Tibial nerve (tissue), 4 donors: ENCODE data around the gene CENPL. TPM values are rescaled to one million over a fixed set of nuclear protein-coding genes. Genes with fewer than 3 reads are reported as not detected.

ENCODE experiments used
- DNase-seq, 2 donors: peaks; one replicate each; pipeline ENCODE4 v3.0.0-alpha.2; 2019; ENCODE audit warnings: low spot score in 2 of 2
- H3K27ac ChIP-seq, 4 donors: fragments of 200-600 bp; sonication (generic) in 3 of 4; one replicate each; pipeline ENCODE4 v1.5.1; 2017 to 2019; ENCODE audit warnings: mild to moderate bottlenecking in 1 of 4
- H3K27me3 ChIP-seq, 2 donors: fragments of 200-600 bp; sonication (generic) in 1 of 2; one replicate each; pipeline versions ENCODE4 v1.5.1 to v1.6.0; 2017 to 2019
- H3K36me3 ChIP-seq, 3 donors: fragments of 200-600 bp; sonication (generic); one replicate each; pipeline ENCODE4 v1.5.1; 2018 to 2019
- H3K4me1 ChIP-seq, 4 donors: fragments of 200-600 bp; sonication (generic) in 3 of 4; one replicate each; pipeline ENCODE4 v1.5.1; 2017 to 2019
- H3K4me3 ChIP-seq, 4 donors: fragments of 200-600 bp; sonication (generic) in 3 of 4; one replicate each; pipeline ENCODE4 v1.5.1; 2017 to 2019; ENCODE audit warnings: mild to moderate bottlenecking in 1 of 4, moderate library complexity in 1 of 4
- H3K9me3 ChIP-seq, 4 donors: fragments of 200-600 bp; sonication (generic) in 3 of 4; one replicate each; pipeline ENCODE4 v1.5.1; 2017 to 2019
- EP300 ChIP-seq, 2 donors: sonication (generic); formaldehyde crosslinking; IDR thresholded peaks; one replicate each; pipeline ENCODE4 v1.6.1; 2017; ENCODE audit warnings: antibody characterized with exemption in 2 of 2, mild to moderate bottlenecking in 1 of 2
- POLR2A ChIP-seq, 2 donors: fragments of 450-650 bp; IDR thresholded peaks; one replicate each; pipeline ENCODE4 v1.6.1; 2017; ENCODE audit warnings: antibody characterized with exemption in 2 of 2, mild to moderate bottlenecking in 2 of 2, moderate library complexity in 2 of 2
- WGBS, 2 donors: methylation state at CpG; one replicate each; pipeline ENCODE4 v1.1.5; 2018; 5-methylcytosine and 5-hydroxymethylcytosine counted together
- total RNA-seq, 4 donors: library from RNA; depleted of rRNA; stranded (reverse); fragments of >200 nt; gene quantifications; one replicate each; pipeline ENCODE4 v1.1.0, GENCODE V29; 2016
- TF ChIP-seq, protein P1 (sequence below), 5 experiments: fragments of 200-600 bp in 3 of 5; fragments of 450-650 bp in 2 of 5; sonication (generic) in 3 of 5; IDR thresholded peaks; one replicate each; pipeline ENCODE4 v1.5.1; 2016 to 2019; ENCODE audit warnings: antibody characterized with exemption in 5 of 5, mild to moderate bottlenecking in 3 of 5, moderate library complexity in 2 of 5

The CENPL gene
- total RNA-seq, 4 donors from 2014 or later, result 4.2 to 8.1 (median 5.1) TPM

DNA sequence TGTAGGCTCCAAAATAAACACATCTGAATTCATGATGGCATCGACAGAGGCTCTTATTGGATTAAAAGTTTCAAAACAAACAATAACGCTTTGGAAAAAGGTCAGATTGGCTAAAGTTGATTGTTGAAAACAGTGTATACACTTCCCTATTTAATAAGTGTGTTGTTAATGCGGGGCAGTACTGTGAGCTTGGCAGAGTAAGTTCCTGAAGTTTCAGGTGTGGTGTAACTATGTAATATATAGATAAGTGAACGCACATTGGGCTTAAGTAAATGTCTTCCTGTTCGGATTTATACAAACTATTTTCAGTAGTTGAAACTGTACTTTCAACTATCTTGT, 44.3 kb upstream of the CENPL start:
- H3K9me3 ChIP-seq, result no peaks in the 10 kb centered on the region
- no peaks in the 10 kb centered on the region for H3K27me3 ChIP-seq
- H3K27ac ChIP-seq, result peak overlapping the region; percentile 94 to 96 (median 95)
- no peak for DNase-seq
- peaks cover 0 to 52% (median 23%) of the 10 kb centered on the region in 4 donors for H3K4me1 ChIP-seq
- peak overlapping the region; percentile 66 to 98 (median 82) for H3K4me3 ChIP-seq
- TF ChIP-seq POLR2A (IDR thresholded peaks at IDR 0.05), result no peak
- TF ChIP-seq EP300 (IDR thresholded peaks at IDR 0.05), result no peak
- TF ChIP-seq, protein P1, sequence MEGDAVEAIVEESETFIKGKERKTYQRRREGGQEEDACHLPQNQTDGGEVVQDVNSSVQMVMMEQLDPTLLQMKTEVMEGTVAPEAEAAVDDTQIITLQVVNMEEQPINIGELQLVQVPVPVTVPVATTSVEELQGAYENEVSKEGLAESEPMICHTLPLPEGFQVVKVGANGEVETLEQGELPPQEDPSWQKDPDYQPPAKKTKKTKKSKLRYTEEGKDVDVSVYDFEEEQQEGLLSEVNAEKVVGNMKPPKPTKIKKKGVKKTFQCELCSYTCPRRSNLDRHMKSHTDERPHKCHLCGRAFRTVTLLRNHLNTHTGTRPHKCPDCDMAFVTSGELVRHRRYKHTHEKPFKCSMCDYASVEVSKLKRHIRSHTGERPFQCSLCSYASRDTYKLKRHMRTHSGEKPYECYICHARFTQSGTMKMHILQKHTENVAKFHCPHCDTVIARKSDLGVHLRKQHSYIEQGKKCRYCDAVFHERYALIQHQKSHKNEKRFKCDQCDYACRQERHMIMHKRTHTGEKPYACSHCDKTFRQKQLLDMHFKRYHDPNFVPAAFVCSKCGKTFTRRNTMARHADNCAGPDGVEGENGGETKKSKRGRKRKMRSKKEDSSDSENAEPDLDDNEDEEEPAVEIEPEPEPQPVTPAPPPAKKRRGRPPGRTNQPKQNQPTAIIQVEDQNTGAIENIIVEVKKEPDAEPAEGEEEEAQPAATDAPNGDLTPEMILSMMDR (IDR thresholded peaks at IDR 0.05), result no peak
- 2 to 3% methylated on average over 5 of the region's 5 CpGs for WGBS, 2 donors
- peaks cover 0 to 61% (median 15%) of the 10 kb centered on the region in 3 donors for H3K36me3 ChIP-seq

DNA sequence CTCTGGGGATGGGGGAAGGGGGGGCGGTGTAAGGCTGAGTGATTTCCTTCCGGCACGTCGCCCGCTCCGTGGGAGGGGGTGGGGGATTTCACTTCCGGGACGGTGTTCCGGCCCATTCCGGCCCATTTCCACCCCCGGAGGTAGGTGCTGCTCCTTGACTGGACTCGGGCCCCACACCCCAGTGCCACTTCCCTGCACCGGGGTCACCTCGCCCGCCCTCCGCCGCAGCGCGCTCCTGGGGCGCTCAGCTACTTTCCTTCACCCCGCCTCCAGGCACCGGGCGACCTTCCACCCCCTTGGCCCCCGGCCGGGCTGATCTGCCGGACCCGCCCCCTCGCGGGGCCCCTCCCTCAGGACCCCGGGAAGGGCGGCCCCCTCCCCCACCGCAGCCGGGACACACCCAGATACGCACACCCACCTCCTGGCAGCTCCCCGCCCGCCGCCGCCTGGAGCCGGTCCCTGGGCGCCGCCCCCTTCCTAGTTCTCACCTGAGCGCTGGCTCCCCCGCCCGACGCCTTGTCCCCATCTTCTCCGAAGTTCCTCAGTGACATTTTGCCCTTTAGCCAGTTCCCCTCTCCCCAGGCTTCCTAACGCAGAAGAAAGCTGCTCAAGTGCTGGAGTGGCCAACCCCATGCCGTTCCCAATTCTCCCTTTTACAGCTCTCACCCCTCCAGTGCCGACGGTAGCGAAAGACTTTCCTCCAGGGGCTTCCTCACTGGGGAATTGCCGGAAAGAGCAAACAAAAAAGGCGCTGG, 43.8 kb upstream of the CENPL start, which contains the start of gene ZBTB37:
TSS of gene ZBTB37 (plus strand) at position 115 of the 755 bp plus-strand sequence. CDS start 1,846 bp downstream, outside the sequence.
- Histone ChIP-seq H3K9me3 (no peaks in the 10 kb centered on the region), H3K4me3 (peak within 1 kb of the TSS; percentile 66 to 98 (median 82)), H3K36me3 (peaks cover 0 to 61% (median 17%) of the 10 kb centered on the region in 3 donors), H3K27me3 (no peaks in the 10 kb centered on the region), H3K27ac (peak within 1 kb of the TSS; percentile 94 to 96 (median 95)), H3K4me1 (peaks cover 0 to 52% (median 23%) of the 10 kb centered on the region in 4 donors)
- peak; percentile 70 to 72 for DNase-seq
- WGBS, 2 donors, result 0 to 1% methylated on average over 25 to 38 of the region's 53 CpGs
- TF ChIP-seq EP300 (IDR thresholded peaks at IDR 0.05), result peak in 1 of 2 donors; percentile 17
- TF ChIP-seq, protein P1 (IDR thresholded peaks at IDR 0.05), result no peak
- TF ChIP-seq POLR2A (IDR thresholded peaks at IDR 0.05), result no peak

DNA sequence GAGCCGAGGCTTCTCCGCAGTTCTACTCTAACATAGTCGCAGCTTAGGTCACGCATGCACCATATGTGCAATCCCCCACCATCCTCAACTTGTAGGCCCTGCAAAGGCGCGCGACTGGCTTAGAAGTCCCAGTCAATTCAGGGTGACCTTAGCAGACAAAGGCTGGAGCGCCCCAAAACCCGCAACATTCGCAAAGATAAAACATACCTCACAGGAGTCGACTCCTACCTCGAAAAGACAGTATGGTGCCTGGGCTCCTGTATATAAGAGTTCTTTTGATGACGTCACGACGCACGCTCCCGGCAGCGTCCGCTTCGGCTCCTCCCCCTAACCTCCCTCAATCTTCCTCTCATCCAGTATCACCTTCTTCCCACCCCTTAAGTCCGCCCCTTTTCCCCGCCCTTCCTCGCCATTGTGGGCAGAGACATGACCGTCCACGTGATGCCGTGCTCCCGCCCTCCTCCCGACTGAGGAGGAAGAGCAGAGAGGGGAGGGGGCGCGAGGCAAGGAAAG, 43.1 kb upstream of the CENPL start, which contains the start of gene GAS5:
TSS of gene GAS5 (minus strand) at position 237 of the 513 bp plus-strand sequence.
- peaks cover 0 to 52% (median 23%) of the 10 kb centered on the region in 4 donors for H3K4me1 ChIP-seq
- H3K27me3 ChIP-seq, result no peaks in the 10 kb centered on the region
- DNase-seq, result peak; percentile 99 to 100
- TF ChIP-seq, protein P1 (IDR thresholded peaks at IDR 0.05), result peak in 1 of 5 experiments; percentile 34
- TF ChIP-seq POLR2A (IDR thresholded peaks at IDR 0.05), result peak; percentile 98 to 99
- TF ChIP-seq EP300 (IDR thresholded peaks at IDR 0.05), result peak; percentile 61 to 99
- H3K27ac ChIP-seq, result peak within 1 kb of the TSS; percentile 94 to 96 (median 95)
- peaks cover 0 to 64% (median 17%) of the 10 kb centered on the region in 3 donors for H3K36me3 ChIP-seq
- H3K4me3 ChIP-seq, result peak within 1 kb of the TSS; percentile 66 to 98 (median 82)
- 2% methylated on average over 28 to 29 of the region's 30 CpGs for WGBS, 2 donors
- no peaks in the 10 kb centered on the region for H3K9me3 ChIP-seq

DNA sequence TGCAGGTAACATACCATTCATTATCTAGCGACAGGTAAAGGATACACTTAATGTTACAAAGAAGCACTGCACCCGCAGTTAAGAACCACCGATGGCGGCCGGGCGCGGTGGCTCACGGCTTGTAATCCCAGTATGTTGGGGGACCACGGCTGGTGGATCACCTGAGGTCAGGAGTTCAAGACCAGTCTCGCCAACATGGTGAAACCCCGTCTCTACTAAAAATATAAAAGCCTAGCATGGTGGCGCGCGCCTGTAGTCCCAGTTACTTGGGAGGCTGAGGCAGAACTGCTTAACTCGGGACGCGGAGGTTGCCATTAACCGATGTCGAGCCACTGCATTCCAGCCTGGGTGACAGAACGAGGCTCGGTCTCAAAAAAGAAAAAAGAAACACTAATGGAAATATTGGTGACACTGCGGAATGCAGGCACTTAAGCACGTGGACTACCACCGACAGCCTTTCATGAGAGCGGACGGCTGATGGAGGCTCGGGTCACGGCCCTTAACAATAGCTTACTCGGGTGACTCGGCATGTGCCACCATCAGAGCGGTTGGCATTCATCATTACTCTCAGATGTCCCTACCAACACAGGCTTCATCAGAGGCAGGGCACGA, 42.6 kb upstream of the CENPL start:
- Histone ChIP-seq H3K36me3 (peaks cover 0 to 66% (median 17%) of the 10 kb centered on the region in 3 donors), H3K4me1 (peaks cover 0 to 49% (median 22%) of the 10 kb centered on the region in 4 donors), H3K27ac (peak overlapping the region; percentile 61 to 95 (median 94)), H3K9me3 (no peaks in the 10 kb centered on the region), H3K27me3 (no peaks in the 10 kb centered on the region), H3K4me3 (peak overlapping the region; percentile 66 to 98 (median 82))
- 6% methylated on average over 32 of the region's 32 CpGs for WGBS, 2 donors
- DNase-seq, result no peak
- no peak for TF ChIP-seq POLR2A (IDR thresholded peaks at IDR 0.05)
- no peak for TF ChIP-seq EP300 (IDR thresholded peaks at IDR 0.05)
- TF ChIP-seq, protein P1 (IDR thresholded peaks at IDR 0.05), result no peak
